Measurements from ENCODE around the gene CCDC127.

CCDC127 gene

GRCh38 chr5:158807-159447 is 59.0 kb downstream of the CCDC127 start:
- DNase-seq (ENCODE audit: low read depth, low spot score): no peak

- no peak for DNase-seq (ENCODE audit: low read depth, low spot score)
These were observed 60.2 kb downstream of the CCDC127 start for GRCh38 chr5:157801-158200.

GRCh38 chr5:157126-157715 is 60.7 kb downstream of the CCDC127 start:
- DNase-seq (ENCODE audit: low read depth, low spot score): no peak

- DNase-seq (ENCODE audit: low read depth, low spot score): no peak
These were observed 61.4 kb downstream of the CCDC127 start for GRCh38 chr5:156411-157072.

- DNase-seq (ENCODE audit: low read depth, low spot score): no peak
These were observed 62.1 kb downstream of the CCDC127 start for GRCh38 chr5:155651-156410.

- no peak for DNase-seq (ENCODE audit: low read depth, low spot score)
These were observed 63.1 kb downstream of the CCDC127 start for GRCh38 chr5:154826-155225.

GRCh38 chr5:154236-154635 is 63.7 kb downstream of the CCDC127 start:
- no peak for DNase-seq (ENCODE audit: low read depth, low spot score)

GRCh38 chr5:153256-153655 is 64.7 kb downstream of the CCDC127 start:
- no peak for DNase-seq (ENCODE audit: low read depth, low spot score)

- DNase-seq (ENCODE audit: low read depth, low spot score): no peak
These were observed 65.9 kb downstream of the CCDC127 start for GRCh38 chr5:152077-152476.

GRCh38 chr5:150746-151145 is 67.2 kb downstream of the CCDC127 start:
- no peak for DNase-seq (ENCODE audit: low read depth, low spot score)

GRCh38 chr5:149745-150485 is 68.0 kb downstream of the CCDC127 start:
- DNase-seq (ENCODE audit: low read depth, low spot score): no peak

- no peak for DNase-seq (ENCODE audit: low read depth, low spot score)
These were observed 70.2 kb downstream of the CCDC127 start for GRCh38 chr5:147751-148150.

Measured in ELF-1 (cell line).